HG02840 (cell line): ENCODE data around the gene LRP8.

ENCODE experiments used
- ATAC-seq: cut with Tn5 transposase; IDR thresholded peaks from one replicate; pipeline ENCODE4 v1.9.1; 2021; ENCODE audit warnings: mild to moderate bottlenecking, moderate library complexity, moderate number of reproducible peaks; ENCODE audit not compliant: unreplicated experiment, low FRiP score

The LRP8 gene

DNA sequence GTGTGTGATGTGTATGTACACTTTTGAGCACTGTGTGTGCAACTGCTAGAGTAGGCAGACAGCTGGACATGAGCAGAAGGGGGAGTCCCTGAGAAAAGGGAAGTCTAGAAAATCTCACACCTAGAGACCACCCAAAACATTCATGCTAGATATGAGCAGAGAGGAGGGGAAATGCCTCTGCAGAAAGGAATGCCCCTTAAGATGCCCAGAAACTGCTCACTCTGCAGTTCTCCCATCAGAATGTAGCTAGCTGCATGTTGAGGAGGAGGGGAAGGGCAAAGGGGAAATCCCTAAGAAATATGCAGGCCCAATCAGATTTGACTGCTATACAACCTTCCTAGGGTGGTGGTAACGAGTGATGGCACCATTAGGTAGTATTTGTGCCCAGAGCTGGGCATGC lies 57.8 kb downstream of the LRP8 start:
- ATAC-seq = no peak

GRCh38 chr1:53267761-53268160 lies 60.1 kb downstream of the LRP8 start:
- ATAC-seq = no peak

DNA sequence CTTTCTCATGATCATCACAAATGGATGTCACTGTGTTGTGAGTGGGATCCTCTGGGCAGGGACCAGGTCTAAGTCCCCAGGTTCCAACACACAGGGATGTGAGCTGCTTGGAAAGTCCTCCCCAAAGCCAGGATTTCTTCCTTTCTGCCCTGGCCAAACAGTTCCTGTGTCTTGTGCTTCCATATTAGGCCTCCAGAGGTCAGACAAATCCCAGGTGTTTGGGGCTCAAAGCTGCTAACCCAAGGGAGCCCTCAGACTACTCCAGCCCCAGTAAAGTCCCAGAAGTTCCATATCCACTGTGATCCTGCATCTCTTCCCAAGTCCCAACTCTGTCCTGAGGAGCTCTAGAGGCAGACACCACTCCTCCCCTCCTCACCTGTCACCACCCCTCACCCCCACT lies 61.8 kb downstream of the LRP8 start:
- ATAC-seq = no peak

DNA sequence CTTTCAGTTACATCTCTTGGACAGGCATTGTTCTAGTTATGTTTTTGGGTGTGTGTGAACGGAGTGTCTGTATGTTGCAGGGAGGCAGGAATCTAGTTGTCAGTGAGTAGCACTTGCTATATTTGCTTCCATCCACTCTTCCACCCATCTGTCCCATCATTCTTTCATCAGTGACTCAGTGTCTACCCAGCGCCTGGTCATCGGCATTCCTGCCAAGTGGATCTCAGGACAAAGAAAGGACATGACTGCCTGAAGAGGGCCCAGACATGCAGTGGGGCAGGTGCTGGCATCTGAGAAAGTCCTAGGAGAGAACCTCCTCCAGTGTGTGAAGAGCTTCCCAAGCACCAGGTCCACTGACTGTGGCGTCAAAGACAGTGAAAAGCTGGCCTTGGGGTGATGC lies 62.3 kb downstream of the LRP8 start:
- ATAC-seq = no peak

- no peak for ATAC-seq
These were observed 63.8 kb downstream of the LRP8 start for GRCh38 chr1:53264048-53264447.

- no peak for ATAC-seq
These were observed 65.9 kb downstream of the LRP8 start for GRCh38 chr1:53262000-53262399.

DNA sequence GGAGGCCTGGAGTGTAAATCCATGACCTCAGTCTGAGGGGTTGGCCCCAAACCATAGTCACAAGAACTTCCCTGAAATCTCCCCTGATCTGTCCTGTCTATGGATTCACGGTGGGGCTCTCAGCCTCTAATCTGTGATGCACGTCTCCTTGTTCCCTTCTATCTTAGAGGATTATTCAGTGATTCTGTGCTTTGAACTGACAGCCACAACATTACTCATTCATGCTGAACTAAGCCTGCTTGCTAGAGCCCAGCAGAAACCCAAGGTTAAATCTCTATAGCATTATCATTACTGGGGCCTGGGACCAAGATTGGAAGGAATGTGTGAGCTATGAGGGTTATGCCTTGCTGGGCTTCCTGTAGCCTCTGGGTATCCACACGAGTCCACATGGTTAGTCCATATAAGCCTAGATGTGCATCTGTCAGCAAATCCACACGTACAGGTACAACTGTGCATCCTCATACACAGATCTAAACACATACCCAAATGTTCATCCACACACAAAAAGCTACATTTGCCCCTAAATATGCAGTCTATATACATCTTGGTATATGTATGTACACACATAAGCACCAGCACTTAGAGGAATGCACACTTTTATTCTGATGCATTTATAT lies 67.1 kb downstream of the LRP8 start:
- no peak for ATAC-seq

DNA sequence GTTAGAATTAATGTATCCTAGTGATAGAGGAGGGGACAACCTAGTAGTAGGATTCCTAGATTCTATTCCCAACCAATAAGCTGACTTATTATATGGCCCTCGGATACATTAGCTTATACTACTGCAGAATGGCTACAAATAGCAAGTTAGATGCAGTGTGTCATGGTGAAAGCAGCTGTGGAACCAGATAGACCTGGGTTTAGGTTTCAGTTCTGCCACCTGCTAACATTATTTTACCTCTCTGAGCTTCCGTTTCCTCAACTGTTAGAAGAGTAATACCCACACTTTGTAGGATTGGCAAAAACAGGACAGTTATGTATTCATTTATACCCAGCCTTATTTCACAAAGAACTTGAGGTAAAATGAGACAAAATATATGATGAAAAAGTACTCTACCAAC lies 67.9 kb downstream of the LRP8 start:
- no peak for ATAC-seq

DNA sequence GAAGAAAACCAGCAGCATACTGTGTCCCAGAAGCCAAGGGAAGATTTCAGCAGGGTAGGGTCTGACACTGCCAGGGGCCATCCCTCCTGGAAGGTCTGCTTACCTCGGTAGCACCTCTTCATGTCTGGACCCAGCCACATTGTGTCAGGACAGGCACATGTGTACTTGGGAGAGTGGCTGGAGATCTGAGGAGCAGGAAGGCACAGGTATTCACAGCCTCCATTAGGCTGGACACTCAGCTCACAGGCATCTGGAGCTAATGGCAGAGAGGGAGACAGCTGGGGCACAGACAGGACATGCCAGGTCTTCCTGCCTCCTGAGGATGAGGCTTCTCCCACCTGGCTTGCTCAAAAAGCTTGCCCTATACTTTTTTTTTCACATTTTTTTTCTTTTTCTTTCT lies 69.7 kb downstream of the LRP8 start:
- ATAC-seq = no peak

GRCh38 chr1:53257454-53258081 lies 70.3 kb downstream of the LRP8 start:
- ATAC-seq = no peak

DNA sequence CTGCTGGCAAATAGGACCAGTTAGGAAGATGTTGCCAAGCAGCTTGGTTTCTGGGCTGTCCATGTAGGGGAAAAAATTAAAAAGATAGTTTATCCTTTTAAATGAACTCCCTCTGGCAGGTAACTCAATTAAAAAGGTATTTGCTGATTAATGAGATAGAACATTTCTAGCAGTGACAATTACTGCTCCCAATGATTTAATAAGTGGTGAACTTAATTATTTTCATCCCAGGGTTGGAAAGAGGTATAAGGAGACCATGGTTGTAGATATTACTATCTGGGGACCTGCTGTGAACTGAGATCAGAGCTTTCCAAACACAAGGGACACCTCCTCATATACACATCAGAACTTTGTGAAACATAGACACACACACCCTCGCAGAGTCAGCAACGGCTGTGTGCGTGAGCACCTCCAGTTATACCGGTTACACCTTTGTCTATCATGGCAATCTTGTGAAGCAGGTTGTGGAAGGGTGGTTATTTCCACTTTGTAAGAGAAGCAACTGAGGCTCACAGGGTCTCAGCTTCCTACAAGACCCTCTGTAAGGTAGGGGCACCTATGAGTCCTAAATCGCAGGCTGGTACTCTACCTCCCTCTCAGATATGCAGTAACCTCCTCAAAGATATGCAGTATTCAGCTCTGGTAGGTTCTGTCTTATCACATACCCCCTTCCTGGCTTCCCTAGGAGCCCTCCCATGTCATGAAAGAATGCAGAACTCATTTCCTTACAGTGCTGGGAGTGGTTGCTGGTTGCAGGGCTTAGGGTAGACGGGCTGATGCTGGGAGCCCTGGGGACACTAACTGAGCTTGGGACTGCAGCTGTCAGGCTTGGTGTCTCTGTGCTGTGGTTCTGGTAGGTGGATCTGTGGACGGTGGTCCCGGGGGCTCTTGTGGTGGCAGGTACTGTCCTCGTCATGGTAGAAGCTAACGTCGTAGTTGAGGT lies 71.1 kb downstream of the LRP8 start:
- no peak for ATAC-seq

DNA sequence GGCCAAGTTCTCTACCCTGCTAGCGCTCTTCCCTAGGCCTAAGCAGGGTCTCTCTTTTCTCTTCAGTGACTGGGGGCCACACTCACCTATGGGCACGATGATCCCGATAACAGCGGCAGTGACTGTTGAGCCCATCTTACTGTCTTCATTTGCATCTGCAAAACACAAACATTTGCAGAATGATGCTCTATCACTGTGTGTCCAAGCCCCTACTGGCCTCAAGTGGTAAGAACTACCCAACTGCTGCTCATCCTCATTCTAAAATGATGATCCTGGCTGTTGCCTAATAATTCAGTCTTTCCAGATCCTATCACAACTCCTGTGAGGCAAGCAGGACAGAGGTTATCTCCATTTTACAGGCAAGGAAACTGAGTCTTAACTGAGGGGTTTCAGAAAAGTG lies 72.8 kb downstream of the LRP8 start:
- ATAC-seq = no peak

DNA sequence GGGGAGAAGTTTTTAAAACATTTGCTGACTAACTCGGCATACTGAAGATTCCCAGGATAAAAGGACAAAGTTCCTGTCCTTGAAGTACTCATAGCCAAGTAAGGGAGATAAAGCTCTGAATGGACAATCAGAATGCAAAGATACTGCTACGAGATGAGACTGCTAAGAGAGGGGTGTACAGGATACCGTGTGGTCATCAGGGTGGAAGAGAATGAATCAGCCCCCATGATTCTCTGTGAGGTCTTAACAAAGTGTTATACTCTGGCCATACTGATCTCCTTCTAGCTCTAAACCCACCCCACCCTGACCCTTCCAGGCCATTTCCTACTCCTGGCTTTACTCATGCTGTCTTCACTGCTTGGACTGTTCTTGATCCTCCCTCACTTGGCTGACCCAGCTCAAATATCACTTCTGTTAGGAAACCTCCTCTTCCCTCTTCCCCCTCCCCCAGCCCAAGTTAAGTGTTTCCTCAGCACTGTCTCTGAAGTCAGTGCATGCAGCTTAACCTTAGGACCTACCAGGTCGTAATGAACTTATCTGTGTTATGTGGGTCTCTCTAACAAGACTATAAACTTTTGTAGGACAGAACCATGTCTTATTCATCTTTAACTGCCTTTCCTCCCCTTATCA lies 73.7 kb downstream of the LRP8 start:
- no peak for ATAC-seq

DNA sequence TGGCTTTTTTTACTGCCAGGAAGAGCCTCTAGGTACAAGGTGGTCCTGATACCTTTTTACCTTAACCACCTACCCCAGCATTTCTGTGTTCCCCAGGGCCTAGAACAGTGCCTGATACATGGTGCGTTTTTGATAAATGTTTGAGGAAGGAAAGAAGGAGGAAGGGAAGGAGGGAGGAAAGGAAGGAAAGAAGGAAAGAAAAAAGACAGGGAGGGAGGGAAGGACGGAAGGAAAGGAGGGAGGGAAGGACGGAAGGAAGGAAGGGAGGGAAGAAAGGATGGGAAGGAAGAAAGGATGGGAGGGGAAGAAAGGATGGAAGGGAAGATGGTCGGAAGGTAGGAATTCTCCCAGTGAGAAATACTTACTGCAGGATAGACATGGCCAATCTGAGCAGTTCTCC lies 77.5 kb downstream of the LRP8 start:
- ATAC-seq = no peak

- no peak for ATAC-seq
These were observed 78.2 kb downstream of the LRP8 start for GRCh38 chr1:53249706-53250105.

DNA sequence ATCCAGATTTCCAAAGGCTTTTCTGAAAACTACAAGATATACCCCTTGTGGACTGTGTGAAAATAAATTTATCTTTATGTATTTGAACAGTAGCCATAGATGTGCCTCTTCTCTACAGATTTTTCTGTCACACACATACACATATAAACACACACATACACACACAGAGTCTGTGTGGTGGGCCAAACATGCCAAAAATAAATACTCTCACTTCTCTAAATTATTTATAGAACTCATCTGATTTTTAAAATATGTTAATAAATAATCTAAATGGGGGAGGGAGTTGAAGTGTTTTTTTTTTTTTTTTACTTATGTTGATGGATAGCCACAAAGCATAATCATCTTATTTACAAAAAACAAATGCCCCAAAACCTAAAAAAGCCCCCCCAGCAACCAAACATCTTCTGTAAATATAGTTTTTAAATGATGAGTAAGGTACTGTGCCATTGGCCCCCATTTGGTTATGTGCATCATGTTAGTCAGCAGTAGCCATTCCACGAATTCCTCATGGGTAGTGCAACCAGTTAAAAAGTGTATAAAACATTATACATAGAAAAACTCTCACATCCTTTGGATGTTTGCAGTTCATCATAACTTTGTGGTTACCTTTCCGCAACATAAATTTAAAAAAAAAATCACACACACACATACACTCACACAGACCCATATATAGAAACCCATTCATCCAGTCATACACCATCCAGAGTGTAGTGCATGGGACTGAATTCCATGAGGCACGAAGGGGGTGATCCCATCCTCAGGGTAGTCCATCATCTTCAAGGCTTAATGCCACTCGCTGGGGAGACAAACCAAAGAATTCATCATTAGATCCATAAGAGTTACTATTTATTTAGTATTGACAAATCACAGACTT lies 81.4 kb downstream of the LRP8 start:
- no peak for ATAC-seq

DNA sequence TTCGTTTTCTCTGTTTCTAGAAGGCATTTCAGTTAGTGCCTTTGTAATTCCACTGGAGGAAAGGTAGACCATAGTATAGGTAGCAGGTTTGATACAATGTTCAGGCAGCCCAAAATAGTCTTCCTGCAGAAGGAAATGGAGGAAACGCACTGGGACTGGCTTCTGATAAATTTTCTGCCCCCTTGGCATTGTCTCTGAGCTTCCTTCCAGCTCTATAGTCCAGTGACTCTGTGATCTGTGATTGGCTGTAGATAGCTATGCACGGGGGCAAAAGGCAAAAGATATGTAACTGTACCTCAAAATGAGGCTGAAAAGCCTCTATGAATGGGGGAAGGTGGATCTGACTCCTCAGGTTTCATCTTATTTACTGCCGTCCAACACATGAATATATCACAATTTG lies 83.7 kb downstream of the LRP8 start:
- ATAC-seq = no peak

- ATAC-seq = no peak
These were observed 85.5 kb downstream of the LRP8 start for GRCh38 chr1:53242381-53242780.

DNA sequence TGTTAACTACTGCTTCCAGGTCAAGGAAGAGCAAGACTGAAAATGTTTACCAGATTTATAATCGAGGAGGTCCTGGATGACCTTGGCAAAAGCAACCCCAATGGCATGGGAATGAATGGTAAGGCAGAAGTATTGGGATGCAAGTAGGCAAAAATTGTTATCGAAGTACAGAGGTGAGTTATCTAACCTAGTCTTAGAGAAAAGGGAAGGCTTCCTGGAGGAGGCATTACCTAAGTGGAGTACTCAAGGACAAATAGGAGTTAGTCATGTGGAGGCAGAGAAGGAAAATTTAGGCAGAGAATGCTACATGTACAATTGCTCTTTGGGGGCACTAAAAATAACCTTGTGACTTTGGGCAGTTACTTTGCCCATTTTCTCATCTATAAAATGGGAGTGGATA lies 86.0 kb downstream of the LRP8 start:
- ATAC-seq = no peak
